Measurements from ENCODE around the gene DPH5. TPM values are rescaled to one million over a fixed set of nuclear protein-coding genes. Genes with fewer than 3 reads are reported as not detected.

DPH5 gene
- total RNA-seq, 2 donors from 2014 or later, result 2.6 to 29.6 TPM

DNA sequence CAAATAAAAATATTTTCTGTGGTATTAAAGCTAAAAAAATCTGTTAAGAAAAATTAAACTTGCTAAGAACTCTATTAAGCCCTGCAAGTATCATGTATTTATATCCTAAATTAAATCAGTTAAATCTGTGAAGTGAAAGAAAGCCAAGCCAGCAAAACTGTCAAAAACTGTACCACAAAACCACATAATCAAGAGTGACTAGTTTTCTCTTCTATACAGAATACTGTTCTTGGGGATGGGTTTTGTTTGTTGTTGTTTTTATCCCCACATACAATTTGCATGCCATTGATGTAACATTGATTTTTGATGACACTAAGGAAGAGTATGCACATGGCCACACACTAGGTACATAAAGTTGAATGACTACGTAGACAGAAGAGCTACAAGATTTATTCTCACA, 20.4 kb downstream of the DPH5 start:
- Histone ChIP-seq H3K27me3 (no peaks in the 10 kb centered on the region), H3K36me3 (replicated peaks in 1 of 2; ENCODE audit: insufficient read depth in 1 of 2, low read depth in 2 of 2) (peaks cover 0 to 2% of the 10 kb centered on the region in 2 donors), H3K9me3 (no peaks in the 10 kb centered on the region), H3K27ac (no peak overlapping the region), H3K4me1 (peaks cover 23% of the 10 kb centered on the region), H3K4me3 (no peak overlapping the region)
- no peak for TF ChIP-seq POLR2A (IDR thresholded peaks at IDR 0.05)
- TF ChIP-seq, protein P1, sequence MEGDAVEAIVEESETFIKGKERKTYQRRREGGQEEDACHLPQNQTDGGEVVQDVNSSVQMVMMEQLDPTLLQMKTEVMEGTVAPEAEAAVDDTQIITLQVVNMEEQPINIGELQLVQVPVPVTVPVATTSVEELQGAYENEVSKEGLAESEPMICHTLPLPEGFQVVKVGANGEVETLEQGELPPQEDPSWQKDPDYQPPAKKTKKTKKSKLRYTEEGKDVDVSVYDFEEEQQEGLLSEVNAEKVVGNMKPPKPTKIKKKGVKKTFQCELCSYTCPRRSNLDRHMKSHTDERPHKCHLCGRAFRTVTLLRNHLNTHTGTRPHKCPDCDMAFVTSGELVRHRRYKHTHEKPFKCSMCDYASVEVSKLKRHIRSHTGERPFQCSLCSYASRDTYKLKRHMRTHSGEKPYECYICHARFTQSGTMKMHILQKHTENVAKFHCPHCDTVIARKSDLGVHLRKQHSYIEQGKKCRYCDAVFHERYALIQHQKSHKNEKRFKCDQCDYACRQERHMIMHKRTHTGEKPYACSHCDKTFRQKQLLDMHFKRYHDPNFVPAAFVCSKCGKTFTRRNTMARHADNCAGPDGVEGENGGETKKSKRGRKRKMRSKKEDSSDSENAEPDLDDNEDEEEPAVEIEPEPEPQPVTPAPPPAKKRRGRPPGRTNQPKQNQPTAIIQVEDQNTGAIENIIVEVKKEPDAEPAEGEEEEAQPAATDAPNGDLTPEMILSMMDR (IDR thresholded peaks at IDR 0.05), result no peak
- ATAC-seq (no peak), DNase-seq (no peak)
- WGBS, 2 donors, result 97 to 100% methylated on average over 1 of the region's 1 CpG
- intact Hi-C loops (cut with DNase I), result no loop called here

DNA sequence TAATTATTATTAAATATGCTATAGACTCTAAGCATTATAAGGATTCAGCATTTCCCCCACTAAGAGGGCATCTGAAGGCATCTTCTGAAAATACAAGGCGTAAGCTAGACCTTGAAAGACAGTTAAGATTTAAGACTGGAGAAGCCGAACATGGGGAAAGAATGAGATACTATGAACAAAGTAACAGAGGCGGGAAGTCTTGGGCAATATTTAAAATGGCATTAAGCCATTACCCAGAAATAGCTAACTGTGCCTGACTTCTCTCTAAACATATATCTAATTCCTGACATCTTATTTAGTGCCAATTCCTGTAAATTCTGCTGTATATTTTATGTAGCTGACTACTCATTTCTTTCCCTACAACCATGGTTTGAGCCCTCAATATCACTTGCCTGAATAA, 20.9 kb downstream of the DPH5 start:
- Histone ChIP-seq H3K27ac (peak overlapping the region in 1 of 4 donors; percentile 24), H3K4me1 (peaks cover 23% of the 10 kb centered on the region), H3K36me3 (replicated peaks in 1 of 2; ENCODE audit: insufficient read depth in 1 of 2, low read depth in 2 of 2) (peaks cover 0 to 3% of the 10 kb centered on the region in 2 donors), H3K4me3 (no peak overlapping the region), H3K27me3 (no peaks in the 10 kb centered on the region), H3K9me3 (no peaks in the 10 kb centered on the region)
- ATAC-seq, result peak; percentile 66
- 26 to 47% methylated on average over 3 of the region's 3 CpGs for WGBS, 2 donors
- intact Hi-C loops (cut with DNase I), result no loop called here
- no peak for DNase-seq
- no peak for TF ChIP-seq POLR2A (IDR thresholded peaks at IDR 0.05)
- TF ChIP-seq, protein P1 (IDR thresholded peaks at IDR 0.05), result no peak

DNA sequence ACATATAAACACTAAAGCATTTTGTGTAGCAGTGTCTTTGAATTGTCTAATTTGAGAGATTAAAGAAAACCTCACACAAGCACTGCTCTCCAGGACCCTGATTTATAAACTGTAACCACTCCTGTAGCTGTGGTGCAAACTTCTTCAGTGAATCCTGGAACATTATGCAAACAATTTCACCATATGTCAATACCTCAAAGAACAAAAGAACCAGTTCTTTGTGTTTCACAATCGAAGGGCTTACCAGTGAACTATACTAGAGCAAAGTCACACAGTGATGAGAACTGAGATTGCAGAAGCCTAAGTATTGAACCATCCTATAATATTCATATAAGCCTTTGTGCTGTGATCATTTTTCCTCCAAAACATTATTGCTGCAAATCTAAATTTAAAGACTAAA, 21.5 kb downstream of the DPH5 start:
- ATAC-seq (peak; percentile 71), DNase-seq (no peak)
- peaks cover 0 to 3% of the 10 kb centered on the region in 2 donors for H3K36me3 ChIP-seq (replicated peaks in 1 of 2; ENCODE audit: insufficient read depth in 1 of 2, low read depth in 2 of 2)
- H3K27me3 ChIP-seq, result no peaks in the 10 kb centered on the region
- H3K4me1 ChIP-seq, result peaks cover 23% of the 10 kb centered on the region
- peak overlapping the region in 2 of 4 donors; percentile 24 to 25 for H3K27ac ChIP-seq
- intact Hi-C loops (cut with DNase I), result no loop called here
- WGBS, 2 donors, result 6 to 21% methylated on average over 1 of the region's 1 CpG
- no peak overlapping the region for H3K4me3 ChIP-seq
- TF ChIP-seq POLR2A (IDR thresholded peaks at IDR 0.05), result no peak
- TF ChIP-seq, protein P1 (IDR thresholded peaks at IDR 0.05), result no peak
- H3K9me3 ChIP-seq, result no peaks in the 10 kb centered on the region

DNA sequence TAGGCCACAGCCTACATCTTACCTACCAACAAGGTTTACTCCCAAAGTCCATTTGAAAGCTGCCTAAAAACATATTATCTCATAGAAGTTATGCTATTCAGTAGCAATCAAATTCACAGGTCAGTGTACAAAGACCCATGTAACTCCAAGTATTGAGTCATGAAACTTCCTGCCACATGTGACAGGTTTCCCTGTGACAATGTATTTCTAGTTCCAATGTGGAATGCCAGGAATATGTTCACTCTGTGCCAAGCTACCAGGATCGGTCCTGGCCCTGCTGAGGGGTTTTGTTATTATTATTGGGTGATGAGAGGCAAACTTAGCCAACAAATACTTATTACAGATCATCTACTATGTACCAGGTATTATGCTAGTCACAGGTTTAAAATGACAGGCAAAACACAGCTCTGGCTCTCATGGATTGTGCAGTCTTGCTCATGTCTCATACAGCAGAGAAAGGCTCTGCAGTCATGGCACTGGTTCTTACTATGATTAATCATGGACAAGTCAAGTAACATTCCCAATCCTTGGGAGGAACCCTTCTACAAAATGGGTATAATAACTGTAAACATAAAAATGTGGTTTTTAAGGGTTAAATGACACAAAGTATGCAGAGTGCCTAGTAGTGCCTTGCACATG, 22.5 kb downstream of the DPH5 start:
- peak; percentile 69 for ATAC-seq
- TF ChIP-seq POLR2A (IDR thresholded peaks at IDR 0.05), result no peak
- TF ChIP-seq, protein P1 (IDR thresholded peaks at IDR 0.05), result no peak
- intact Hi-C loops (cut with DNase I), result no loop called here

DNA sequence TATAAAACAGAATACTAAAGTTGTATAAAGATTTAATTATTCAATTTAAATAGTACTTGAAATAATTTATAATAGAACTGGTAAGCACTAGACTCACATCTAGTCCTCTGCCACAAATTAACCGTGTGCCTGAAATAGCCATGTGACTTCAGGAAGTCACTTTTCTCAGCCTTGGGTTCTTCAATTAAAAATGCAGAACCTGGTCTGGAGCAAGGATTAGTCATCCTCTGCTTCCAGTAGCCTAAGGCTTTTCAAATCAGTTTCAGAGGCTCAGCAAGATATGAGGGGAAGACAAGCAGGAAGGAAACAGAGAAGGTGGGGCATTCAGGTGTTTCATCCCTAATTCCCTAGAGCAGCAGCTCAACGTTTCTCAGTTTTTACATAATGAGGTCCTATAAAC, 23.0 kb downstream of the DPH5 start:
- WGBS, 2 donors, result 46 to 50% methylated on average over 2 of the region's 2 CpGs
- Histone ChIP-seq H3K4me3 (no peak overlapping the region), H3K27me3 (no peaks in the 10 kb centered on the region), H3K27ac (peak overlapping the region in 2 of 4 donors; percentile 14 to 15), H3K4me1 (peaks cover 23% of the 10 kb centered on the region), H3K9me3 (no peaks in the 10 kb centered on the region), H3K36me3 (replicated peaks in 1 of 2; ENCODE audit: insufficient read depth in 1 of 2, low read depth in 2 of 2) (peaks cover 0 to 3% of the 10 kb centered on the region in 2 donors)
- peak in 1 of 4 donors; percentile 8 for DNase-seq
- ATAC-seq, result peak; percentile 17
- TF ChIP-seq, protein P1 (IDR thresholded peaks at IDR 0.05), result no peak
- no peak for TF ChIP-seq POLR2A (IDR thresholded peaks at IDR 0.05)
- intact Hi-C loops (cut with DNase I), result no loop called here

More for the DNA sequence above, 22.5 kb downstream of the DPH5 start:
- no peaks in the 10 kb centered on the region for H3K27me3 ChIP-seq
- H3K9me3 ChIP-seq, result no peaks in the 10 kb centered on the region
- WGBS, 2 donors, result 50 to 57% methylated on average over 1 of the region's 1 CpG
- H3K36me3 ChIP-seq (replicated peaks in 1 of 2; ENCODE audit: insufficient read depth in 1 of 2, low read depth in 2 of 2), result peaks cover 0 to 3% of the 10 kb centered on the region in 2 donors
- no peak overlapping the region for H3K4me3 ChIP-seq
- peak overlapping the region in 2 of 4 donors; percentile 14 to 24 for H3K27ac ChIP-seq
- DNase-seq, result no peak
- peaks cover 23% of the 10 kb centered on the region for H3K4me1 ChIP-seq
